Ectodermal cell (in vitro differentiated cells): ENCODE measurements around the gene AP4E1.

ENCODE experiments used
- H3K27ac ChIP-seq: 2 replicates; pipeline ENCODE4 v1.7.0; 2013; ENCODE audit warnings: mild to moderate bottlenecking, low read depth, low read length; ENCODE audit not compliant: insufficient read depth, poor library complexity, severe bottlenecking
- H3K27me3 ChIP-seq: 2 replicates; pipeline ENCODE4 v1.7.0; 2013; ENCODE audit warnings: mild to moderate bottlenecking, low read length; ENCODE audit not compliant: insufficient read depth, control insufficient read depth, poor library complexity, severe bottlenecking
- H3K36me3 ChIP-seq: one replicate; pipeline ENCODE4 v1.7.0; 2013; ENCODE audit warnings: low read length; ENCODE audit not compliant: control insufficient read depth, insufficient read depth
- H3K4me1 ChIP-seq: one replicate; pipeline ENCODE4 v1.7.0; 2013; ENCODE audit warnings: low read length; ENCODE audit not compliant: control insufficient read depth, insufficient read depth
- H3K4me3 ChIP-seq: 2 replicates; pipeline ENCODE4 v1.7.0; 2013; ENCODE audit warnings: low read depth, low read length, control low read depth; ENCODE audit not compliant: insufficient read depth
- H3K9me3 ChIP-seq: 2 replicates; pipeline ENCODE4 v1.7.0; 2013; ENCODE audit warnings: mild to moderate bottlenecking, low read length, moderate library complexity; ENCODE audit not compliant: control insufficient read depth
- WGBS, 2 experiments: methylation state at CpG; one replicate each; pipeline ENCODE4 v1.1.7; 2013; ENCODE audit warnings: missing lambda C conversion rate in 2 of 2; 5-methylcytosine and 5-hydroxymethylcytosine counted together

AP4E1 gene

GRCh38 chr15:51038162-51038973, 129.9 kb downstream of the AP4E1 start:
- Histone ChIP-seq H3K9me3 (no peaks in the 10 kb centered on the region), H3K4me1 (peaks cover 5% of the 10 kb centered on the region), H3K27ac (no peak overlapping the region), H3K36me3 (no peaks in the 10 kb centered on the region), H3K27me3 (no peaks in the 10 kb centered on the region), H3K4me3 (peak overlapping the region; percentile 10)
- WGBS, 2 experiments = 93 to 94% methylated on average over 7 of the region's 7 CpGs

- Histone ChIP-seq H3K4me3 (no peak overlapping the region), H3K4me1 (peaks cover 5% of the 10 kb centered on the region), H3K36me3 (no peaks in the 10 kb centered on the region), H3K27me3 (no peaks in the 10 kb centered on the region), H3K27ac (no peak overlapping the region), H3K9me3 (no peaks in the 10 kb centered on the region)
- 89% methylated on average over 2 of the region's 2 CpGs; no CpG with 5 or more reads in 1 of the 2 experiments for WGBS, 2 experiments
Measured at GRCh38 chr15:51038974-51039319, 130.5 kb downstream of the AP4E1 start.

DNA sequence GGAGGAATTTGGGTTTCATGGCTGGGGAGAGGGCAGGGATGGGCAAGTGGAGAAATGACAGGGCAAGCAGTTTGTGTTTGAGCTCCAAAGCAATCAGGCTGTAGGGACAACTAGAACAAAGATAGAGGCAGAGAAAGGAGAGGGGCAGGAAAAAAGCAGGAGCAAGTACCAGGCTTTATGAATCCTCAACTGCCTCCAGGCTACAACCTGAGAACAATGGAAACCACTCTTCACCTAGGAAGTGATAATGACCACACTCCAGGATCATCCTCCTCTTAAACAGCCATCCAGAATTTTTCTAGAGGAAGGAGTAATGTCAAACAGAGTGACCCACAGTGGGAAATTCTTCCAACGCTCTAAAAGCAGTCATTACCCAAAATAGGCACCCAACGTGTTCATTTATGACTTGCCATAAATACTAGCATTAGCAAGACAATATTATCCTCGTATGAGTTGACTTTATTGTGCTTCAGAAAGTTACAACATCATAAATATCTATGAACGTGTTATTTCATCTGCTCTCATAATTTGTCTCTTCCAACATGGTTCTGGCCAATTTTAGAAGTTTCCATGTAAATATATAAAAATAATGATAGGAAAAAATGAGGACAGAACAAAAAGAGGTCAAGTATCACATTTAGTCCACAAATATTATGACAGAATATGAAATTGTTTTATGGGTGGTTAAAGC, 135.7 kb downstream of the AP4E1 start:
- Histone ChIP-seq H3K4me3 (no peak overlapping the region), H3K36me3 (no peaks in the 10 kb centered on the region), H3K9me3 (no peaks in the 10 kb centered on the region), H3K4me1 (peaks cover 7% of the 10 kb centered on the region), H3K27me3 (no peaks in the 10 kb centered on the region), H3K27ac (no peak overlapping the region)
- WGBS, 2 experiments = 87 to 93% methylated on average over 3 to 4 of the region's 4 CpGs

DNA sequence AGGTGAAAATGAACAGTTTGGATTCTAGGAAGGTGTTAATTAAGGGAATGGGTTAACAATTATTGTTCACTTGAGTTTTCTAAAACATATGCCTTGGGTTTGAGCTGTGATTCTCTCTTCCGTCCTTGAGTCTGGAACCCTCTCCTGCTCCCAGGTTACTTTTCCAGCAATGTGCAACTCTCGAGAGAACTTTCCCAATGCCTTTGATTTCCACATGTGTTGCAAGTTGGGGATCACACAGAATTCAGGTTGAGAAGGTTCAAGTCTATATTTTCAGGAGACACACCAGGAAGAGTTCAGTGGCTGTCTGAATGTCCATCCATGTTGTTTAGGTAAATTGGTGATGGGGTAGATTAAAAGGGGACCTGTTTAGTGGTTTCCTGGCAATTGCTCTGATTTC, 137.5 kb downstream of the AP4E1 start:
- 95 to 98% methylated on average over 2 of the region's 2 CpGs for WGBS, 2 experiments
- H3K27ac ChIP-seq = no peak overlapping the region
- no peak overlapping the region for H3K4me3 ChIP-seq
- peaks cover 7% of the 10 kb centered on the region for H3K4me1 ChIP-seq
- H3K36me3 ChIP-seq = no peaks in the 10 kb centered on the region
- no peaks in the 10 kb centered on the region for H3K27me3 ChIP-seq
- no peaks in the 10 kb centered on the region for H3K9me3 ChIP-seq

DNA sequence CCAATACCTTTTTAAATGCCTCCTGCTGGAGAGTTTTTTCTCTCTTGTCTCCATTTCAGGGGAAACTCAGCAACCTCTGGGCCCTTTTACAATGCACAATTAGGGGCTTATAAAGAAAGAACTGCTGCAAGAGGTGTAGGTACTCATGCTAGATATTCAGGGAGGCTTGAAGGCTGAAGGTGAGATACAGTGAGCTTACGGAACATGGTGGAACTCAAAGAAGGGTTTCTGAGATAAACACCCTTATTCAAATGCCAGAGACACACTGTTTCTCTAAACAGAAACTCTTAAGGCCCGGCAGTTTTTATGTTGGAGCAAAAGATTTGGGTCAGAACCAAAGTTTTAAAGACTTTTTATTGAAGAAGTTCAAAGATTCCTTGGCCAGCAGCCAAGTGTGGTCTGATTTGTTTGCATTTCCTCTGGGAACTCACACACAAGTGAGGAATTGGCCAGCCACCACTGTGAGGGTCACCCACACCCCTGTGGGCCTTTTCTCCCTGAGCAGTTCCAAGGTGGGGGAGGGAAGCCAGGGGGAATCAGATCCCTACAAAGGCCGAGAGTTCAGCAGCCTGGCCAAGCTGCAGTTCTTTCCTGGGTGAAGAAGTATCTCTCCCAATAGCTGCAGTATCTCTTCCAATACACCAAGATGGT, 138.4 kb downstream of the AP4E1 start:
- 86 to 91% methylated on average over 3 of the region's 3 CpGs for WGBS, 2 experiments
- no peaks in the 10 kb centered on the region for H3K36me3 ChIP-seq

DNA sequence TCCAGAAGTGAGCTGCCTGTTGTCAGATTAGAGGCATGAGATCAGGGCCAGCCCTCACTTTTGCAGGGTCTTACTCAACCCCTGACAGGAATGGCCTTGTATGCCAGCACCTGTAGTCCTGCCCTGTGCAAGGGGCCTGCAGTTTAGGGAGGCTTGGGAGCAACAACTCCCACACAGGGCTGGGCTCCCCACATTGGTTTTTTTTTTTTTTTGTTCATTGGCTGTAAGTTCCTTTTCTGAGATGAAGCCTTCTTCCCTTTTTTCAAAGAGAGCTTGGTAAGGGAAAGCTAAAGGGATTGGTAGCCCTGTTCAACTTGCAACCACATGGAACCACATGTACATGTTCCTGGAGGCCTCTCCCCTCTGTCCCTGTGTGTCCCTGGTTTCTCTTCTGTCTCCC, 139.8 kb downstream of the AP4E1 start:
- H3K4me3 ChIP-seq = no peak overlapping the region

More for the DNA sequence above, 138.4 kb downstream of the AP4E1 start:
- no peaks in the 10 kb centered on the region for H3K9me3 ChIP-seq
- H3K4me3 ChIP-seq = no peak overlapping the region
- no peak overlapping the region for H3K27ac ChIP-seq
- H3K27me3 ChIP-seq = no peaks in the 10 kb centered on the region
- H3K4me1 ChIP-seq = peaks cover 7% of the 10 kb centered on the region

GRCh38 chr15:51049081-51049480, 140.6 kb downstream of the AP4E1 start:
- 78 to 80% methylated on average over 2 of the region's 2 CpGs for WGBS, 2 experiments
- Histone ChIP-seq H3K4me3 (no peak overlapping the region), H3K27ac (no peak overlapping the region), H3K4me1 (peaks cover 7% of the 10 kb centered on the region), H3K36me3 (no peaks in the 10 kb centered on the region), H3K9me3 (no peaks in the 10 kb centered on the region), H3K27me3 (no peaks in the 10 kb centered on the region)

More for the DNA sequence above, 139.8 kb downstream of the AP4E1 start:
- Histone ChIP-seq H3K27me3 (no peaks in the 10 kb centered on the region), H3K4me1 (peaks cover 7% of the 10 kb centered on the region), H3K9me3 (no peaks in the 10 kb centered on the region), H3K27ac (no peak overlapping the region), H3K36me3 (no peaks in the 10 kb centered on the region)

DNA sequence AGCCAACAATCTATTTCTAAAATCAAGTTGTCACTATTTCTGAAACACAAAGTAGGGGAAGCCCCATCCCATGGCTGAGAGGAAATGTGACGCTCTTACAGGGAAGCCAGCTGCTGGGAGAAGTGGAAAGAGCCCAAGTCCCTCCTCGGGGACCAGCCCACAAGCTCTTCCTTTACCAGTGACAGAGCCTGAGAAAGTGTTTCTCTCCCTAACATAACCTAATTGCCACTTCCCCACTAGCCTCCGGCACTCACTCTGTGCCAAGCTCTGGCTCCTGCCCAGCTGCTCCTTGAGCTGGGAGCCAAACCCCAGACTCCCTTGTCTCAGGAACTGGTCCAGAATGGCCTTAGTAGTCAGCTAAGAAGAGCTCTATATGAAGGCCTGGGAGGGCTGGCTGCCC, 143.3 kb downstream of the AP4E1 start:
- Histone ChIP-seq H3K9me3 (no peaks in the 10 kb centered on the region), H3K27me3 (no peaks in the 10 kb centered on the region), H3K4me1 (peaks cover 7% of the 10 kb centered on the region), H3K27ac (no peak overlapping the region), H3K36me3 (no peaks in the 10 kb centered on the region), H3K4me3 (no peak overlapping the region)
- 91 to 100% methylated on average over 3 of the region's 3 CpGs for WGBS, 2 experiments

DNA sequence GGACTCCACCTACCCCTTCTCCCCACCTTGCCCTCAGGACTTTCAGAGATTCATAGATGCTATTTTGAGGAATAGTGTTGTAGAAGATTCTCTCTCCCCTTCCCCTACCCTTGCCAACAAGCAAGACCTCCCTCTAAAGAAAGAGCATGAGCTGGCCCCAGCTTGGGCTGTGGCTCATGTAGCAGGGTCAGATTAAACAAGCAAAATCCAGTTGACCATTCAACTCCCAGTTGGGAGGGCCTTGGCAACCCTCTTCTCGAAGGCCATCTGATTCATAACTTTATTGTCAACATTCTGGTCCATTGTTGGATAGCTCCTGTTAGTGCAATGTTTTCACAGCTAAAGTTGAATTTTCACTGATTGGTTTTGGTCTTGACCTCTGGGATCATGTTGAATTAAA, 145.1 kb downstream of the AP4E1 start:
- Histone ChIP-seq H3K27ac (no peak overlapping the region), H3K36me3 (no peaks in the 10 kb centered on the region), H3K4me1 (peaks cover 3% of the 10 kb centered on the region), H3K9me3 (no peaks in the 10 kb centered on the region), H3K4me3 (no peak overlapping the region), H3K27me3 (no peaks in the 10 kb centered on the region)
- WGBS, 2 experiments = 91 to 95% methylated on average over 1 of the region's 1 CpG

DNA sequence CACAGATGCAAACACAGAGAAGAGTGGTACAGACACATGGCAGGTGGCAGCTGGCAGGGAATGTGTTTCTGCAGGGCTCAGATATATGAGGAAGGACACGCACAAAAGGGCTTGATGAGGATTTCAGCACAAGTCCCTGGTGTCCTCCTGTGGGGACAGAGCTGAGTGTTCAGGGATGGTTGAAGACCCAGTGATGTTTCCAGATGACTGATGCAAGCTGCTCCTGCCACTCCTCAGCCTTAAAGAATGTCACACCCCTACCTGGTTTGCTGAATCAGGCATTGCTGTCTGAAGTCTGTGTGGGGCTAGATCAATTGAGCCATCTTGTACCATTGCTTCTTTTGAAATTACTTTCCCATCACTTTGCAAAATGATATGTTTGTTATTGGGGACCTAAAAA, 146.1 kb downstream of the AP4E1 start:
- WGBS, 2 experiments = 90 to 94% methylated on average over 1 of the region's 1 CpG
- no peaks in the 10 kb centered on the region for H3K36me3 ChIP-seq
- no peaks in the 10 kb centered on the region for H3K27me3 ChIP-seq
- no peak overlapping the region for H3K4me3 ChIP-seq
- H3K9me3 ChIP-seq = no peaks in the 10 kb centered on the region
- no peak overlapping the region for H3K27ac ChIP-seq
- peaks cover 3% of the 10 kb centered on the region for H3K4me1 ChIP-seq
